Neural progenitor cell (in vitro differentiated cells): ENCODE data around the gene MRPS27. TPM values are rescaled to one million over a fixed set of nuclear protein-coding genes. Genes with fewer than 3 reads are reported as not detected.
"Not testable (repeated sequence)": the region's sequence is repeated elsewhere in the genome, so short reads cannot be mapped to it uniquely, and the experiment has no call there.

Source experiments
- DNase-seq: peaks from one replicate; pipeline ENCODE4 v3.0.0-alpha.2; 2016; ENCODE audit warnings: low spot score
- H2AFZ ChIP-seq: fragments of 200-600 bp; sonication (generic); replicated peaks from 2 replicates; pipeline ENCODE4 v1.6.1; 2016; ENCODE audit warnings: antibody characterized with exemption
- H3F3A ChIP-seq: fragments of 200-600 bp; sonication (generic); 2 replicates; pipeline ENCODE4 v1.6.1; 2016; ENCODE audit warnings: antibody characterized with exemption, low read depth
- H3K27ac ChIP-seq: fragments of 200-600 bp; sonication (generic); 2 replicates; pipeline ENCODE4 v1.5.1; 2016; ENCODE audit warnings: mild to moderate bottlenecking
- H3K27me3 ChIP-seq: fragments of 200-600 bp; sonication (generic); 2 replicates; pipeline ENCODE4 v1.6.1; 2016; ENCODE audit warnings: mild to moderate bottlenecking, moderate library complexity
- H3K36me3 ChIP-seq: fragments of 200-600 bp; sonication (generic); 2 replicates; pipeline ENCODE4 v1.5.1; 2016
- H3K4me1 ChIP-seq: fragments of 200-600 bp; sonication (generic); 2 replicates; pipeline ENCODE4 v1.6.1; 2016; ENCODE audit warnings: mixed run types
- H3K4me2 ChIP-seq: fragments of 200-600 bp; sonication (generic); 2 replicates; pipeline ENCODE4 v1.6.1; 2016
- H3K4me3 ChIP-seq: fragments of 200-600 bp; sonication (generic); 2 replicates; pipeline ENCODE4 v1.5.1; 2016
- H3K79me2 ChIP-seq: fragments of 200-600 bp; sonication (generic); 2 replicates; pipeline ENCODE4 v1.6.1; 2016; ENCODE audit warnings: low read depth
- H3K9ac ChIP-seq: fragments of 200-600 bp; sonication (generic); 2 replicates; pipeline ENCODE4 v1.6.1; 2016
- H3K9me3 ChIP-seq: fragments of 200-600 bp; sonication (generic); 2 replicates; pipeline ENCODE4 v1.5.1; 2016; ENCODE audit warnings: low read depth
- H4K20me1 ChIP-seq: fragments of 200-600 bp; sonication (generic); 2 replicates; pipeline ENCODE4 v1.6.1; 2016; ENCODE audit warnings: low read depth
- H3K27ac Mint-ChIP-seq: 3 replicates; pipeline ENCODE4 v1.8.0; 2021; ENCODE audit warnings: mixed read lengths
- H3K27me3 Mint-ChIP-seq: 2 replicates; pipeline ENCODE4 v1.8.0; 2022; ENCODE audit warnings: low read depth, mild to moderate bottlenecking, inconsistent platforms, moderate library complexity, mixed read lengths; ENCODE audit not compliant: insufficient read depth
- H3K36me3 Mint-ChIP-seq: 3 replicates; pipeline ENCODE4 v1.8.0; 2021; ENCODE audit warnings: mixed read lengths
- H3K4me1 Mint-ChIP-seq: 3 replicates; pipeline ENCODE4 v1.8.0; 2021; ENCODE audit warnings: mixed read lengths
- H3K4me3 Mint-ChIP-seq: 3 replicates; pipeline ENCODE4 v1.8.0; 2021; ENCODE audit warnings: mild to moderate bottlenecking, moderate library complexity, mixed read lengths
- H3K9me3 Mint-ChIP-seq: 3 replicates; pipeline ENCODE4 v1.8.0; 2020; ENCODE audit warnings: mixed read lengths
- EZH2 ChIP-seq: fragments of 200-600 bp; sonication (generic); IDR thresholded peaks from 2 replicates; pipeline ENCODE4 v1.6.1; 2017; ENCODE audit warnings: antibody characterized with exemption, mild to moderate bottlenecking, moderate library complexity
- EZH2phosphoT487 ChIP-seq: fragments of 200-600 bp; sonication (generic); IDR thresholded peaks from 2 replicates; pipeline ENCODE4 v1.6.1; 2017; ENCODE audit warnings: antibody characterized with exemption
- microRNA-seq: library from miRNA; unstranded; fragments of <30 nt; microRNA quantifications from one replicate; pipeline ENCODE4, GENCODE V29; 2016
- small RNA-seq: library from RNA; depleted of rRNA; stranded (forward); fragments of <200 nt; gene quantifications from one replicate; pipeline ENCODE3, GENCODE V24; 2015
- total RNA-seq: library from RNA; depleted of rRNA; stranded (reverse); fragments of >200 nt; gene quantifications from 2 replicates; pipeline ENCODE4 v1.2.3, GENCODE V29; 2015; ENCODE audit warnings: low replicate concordance
- TF ChIP-seq, protein P1 (sequence below): fragments of 200-600 bp; sonication (generic); IDR thresholded peaks from 2 replicates; pipeline ENCODE4 v1.5.1; 2017; ENCODE audit warnings: antibody characterized with exemption, mild to moderate bottlenecking

The MRPS27 gene
- total RNA-seq, 1 donor from 2014 or later = 154 TPM

- H3K9me3 Mint-ChIP-seq = no peaks in the 10 kb centered on the region
- no peaks in the 10 kb centered on the region for H3K27me3 Mint-ChIP-seq
- Histone ChIP-seq H3F3A (peaks cover 14% of the 10 kb centered on the region), H3K79me2 (peaks cover 86% of the 10 kb centered on the region), H3K4me1 (peaks cover 39% of the 10 kb centered on the region), H4K20me1 (peaks cover 36% of the 10 kb centered on the region), H3K9ac (no peak overlapping the region), H3K4me3 (no peak overlapping the region), H3K27me3 (no peaks in the 10 kb centered on the region), H3K9me3 (no peaks in the 10 kb centered on the region), H3K36me3 (no peaks in the 10 kb centered on the region), H3K27ac (no peak overlapping the region), H3K4me2 (no peak overlapping the region), H2AFZ (no peak overlapping the region)
- no peak overlapping the region for H3K4me3 Mint-ChIP-seq
- no peak for DNase-seq
- peaks cover 45% of the 10 kb centered on the region for H3K36me3 Mint-ChIP-seq
- H3K27ac Mint-ChIP-seq = no peak overlapping the region
- peaks cover 77% of the 10 kb centered on the region for H3K4me1 Mint-ChIP-seq
- TF ChIP-seq EZH2phosphoT487 = no peak
- TF ChIP-seq, protein P1, sequence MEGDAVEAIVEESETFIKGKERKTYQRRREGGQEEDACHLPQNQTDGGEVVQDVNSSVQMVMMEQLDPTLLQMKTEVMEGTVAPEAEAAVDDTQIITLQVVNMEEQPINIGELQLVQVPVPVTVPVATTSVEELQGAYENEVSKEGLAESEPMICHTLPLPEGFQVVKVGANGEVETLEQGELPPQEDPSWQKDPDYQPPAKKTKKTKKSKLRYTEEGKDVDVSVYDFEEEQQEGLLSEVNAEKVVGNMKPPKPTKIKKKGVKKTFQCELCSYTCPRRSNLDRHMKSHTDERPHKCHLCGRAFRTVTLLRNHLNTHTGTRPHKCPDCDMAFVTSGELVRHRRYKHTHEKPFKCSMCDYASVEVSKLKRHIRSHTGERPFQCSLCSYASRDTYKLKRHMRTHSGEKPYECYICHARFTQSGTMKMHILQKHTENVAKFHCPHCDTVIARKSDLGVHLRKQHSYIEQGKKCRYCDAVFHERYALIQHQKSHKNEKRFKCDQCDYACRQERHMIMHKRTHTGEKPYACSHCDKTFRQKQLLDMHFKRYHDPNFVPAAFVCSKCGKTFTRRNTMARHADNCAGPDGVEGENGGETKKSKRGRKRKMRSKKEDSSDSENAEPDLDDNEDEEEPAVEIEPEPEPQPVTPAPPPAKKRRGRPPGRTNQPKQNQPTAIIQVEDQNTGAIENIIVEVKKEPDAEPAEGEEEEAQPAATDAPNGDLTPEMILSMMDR = no peak
- no peak for TF ChIP-seq EZH2
These were observed 148.4 kb downstream of the MRPS27 start for GRCh38 chr5:72171667-72172066.

- H3K4me1 Mint-ChIP-seq = peaks cover 77% of the 10 kb centered on the region
- H3K4me3 ChIP-seq, DNase-seq, H3K36me3 ChIP-seq, H3K4me3 Mint-ChIP-seq, H3K9me3 Mint-ChIP-seq, H3K27me3 Mint-ChIP-seq, H3K4me2 ChIP-seq, H3K27me3 ChIP-seq, H3K9ac ChIP-seq, H3K27ac Mint-ChIP-seq, H2AFZ ChIP-seq, H3K9me3 ChIP-seq, H3K27ac ChIP-seq: not testable (repeated sequence)
- peaks cover 40% of the 10 kb centered on the region for H3K4me1 ChIP-seq
- peaks cover 42% of the 10 kb centered on the region for H3K36me3 Mint-ChIP-seq
- peaks cover 81% of the 10 kb centered on the region for H3K79me2 ChIP-seq
- peaks cover 14% of the 10 kb centered on the region for H3F3A ChIP-seq
- peaks cover 37% of the 10 kb centered on the region for H4K20me1 ChIP-seq
These were observed 148.9 kb downstream of the MRPS27 start for GRCh38 chr5:72171181-72171580.

GRCh38 chr5:72170101-72170500, 149.9 kb downstream of the MRPS27 start:
- no peaks in the 10 kb centered on the region for H3K27me3 ChIP-seq

More at GRCh38 chr5:72170101-72170500, 149.9 kb downstream of the MRPS27 start:
- H3K9me3 Mint-ChIP-seq = no peaks in the 10 kb centered on the region
- no peak overlapping the region for H3K4me3 Mint-ChIP-seq
- no peak overlapping the region for H3K27ac ChIP-seq
- TF ChIP-seq EZH2 (no peak), EZH2phosphoT487 (no peak)
- TF ChIP-seq, protein P1 = no peak
- H3K79me2 ChIP-seq = peaks cover 75% of the 10 kb centered on the region
- H3K27me3 Mint-ChIP-seq = no peaks in the 10 kb centered on the region
- H3K27ac Mint-ChIP-seq = no peak overlapping the region
- H3K4me2 ChIP-seq = no peak overlapping the region
- no peak overlapping the region for H3K4me3 ChIP-seq
- H3F3A ChIP-seq = peaks cover 22% of the 10 kb centered on the region
- DNase-seq = no peak
- no peaks in the 10 kb centered on the region for H3K36me3 ChIP-seq
- H3K9me3 ChIP-seq = no peaks in the 10 kb centered on the region
- peaks cover 33% of the 10 kb centered on the region for H3K36me3 Mint-ChIP-seq
- no peak overlapping the region for H3K9ac ChIP-seq
- H2AFZ ChIP-seq = no peak overlapping the region
- H3K4me1 ChIP-seq = peaks cover 50% of the 10 kb centered on the region
- H3K4me1 Mint-ChIP-seq = peaks cover 77% of the 10 kb centered on the region
- peaks cover 47% of the 10 kb centered on the region for H4K20me1 ChIP-seq

Small RNA genes within 50 kb of the gene (microRNA-seq; reads per million reads assigned to microRNA genes)
- not detected for gene MIR4803

Small RNA genes within 50 kb of the gene (small RNA-seq; reads per million reads assigned to genes)
- gene MIR4803 = not detected
- gene RN7SL153P = not detected

Other genes starting within 250 kb of the MRPS27 start
- 84.4 and 247 TPM in 2 replicates for gene MAP1B, start 212.8 kb downstream of the MRPS27 start, total RNA-seq
- gene PTCD2, start 133 bp upstream of the MRPS27 start, total RNA-seq = 13.7 and 13.8 TPM in 2 replicates
- not detected in 2 replicates for gene ZNF366, start 187.2 kb upstream of the MRPS27 start, total RNA-seq